ENCODE measurements around the gene PCSK2. TPM values are rescaled to one million over a fixed set of nuclear protein-coding genes. Genes with fewer than 3 reads are reported as not detected.

The PCSK2 gene
- polyA plus RNA-seq, 1 experiment, result not detected

DNA sequence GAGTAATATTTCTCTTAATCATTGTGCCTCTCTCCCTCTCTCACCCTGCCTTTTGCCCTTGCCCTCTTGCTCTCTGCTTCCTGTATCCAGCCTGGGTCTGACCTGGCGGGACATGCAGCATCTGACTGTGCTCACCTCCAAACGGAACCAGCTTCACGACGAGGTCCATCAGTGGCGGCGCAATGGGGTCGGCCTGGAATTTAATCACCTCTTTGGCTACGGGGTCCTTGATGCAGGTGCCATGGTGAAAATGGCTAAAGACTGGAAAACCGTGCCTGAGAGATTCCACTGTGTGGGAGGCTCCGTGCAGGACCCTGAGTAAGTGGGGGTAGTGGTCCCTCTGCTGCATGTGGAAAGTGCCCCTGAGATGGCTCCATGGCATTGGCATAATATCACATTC lies 238.4 kb downstream of the PCSK2 start:
- POLR2A ChIA-PET, result no interaction called here
- Histone ChIP-seq H3K27ac (ENCODE audit: low read depth, low read length) (no peak overlapping the region), H3K27me3 (ENCODE audit: control insufficient read depth, insufficient read depth, low read length) (peaks cover 7% of the 10 kb centered on the region), H3K9me3 (ENCODE audit: control insufficient read depth, insufficient read depth, low read length) (peaks cover 2% of the 10 kb centered on the region; the same call in 1 of the 2 replicates), H3K4me3 (ENCODE audit: low read depth, low read length) (no peak overlapping the region)
- CTCF ChIA-PET, result no interaction called here
- no peak for DNase-seq (ENCODE audit: low read depth, low spot score)
- TF ChIP-seq, protein P1, sequence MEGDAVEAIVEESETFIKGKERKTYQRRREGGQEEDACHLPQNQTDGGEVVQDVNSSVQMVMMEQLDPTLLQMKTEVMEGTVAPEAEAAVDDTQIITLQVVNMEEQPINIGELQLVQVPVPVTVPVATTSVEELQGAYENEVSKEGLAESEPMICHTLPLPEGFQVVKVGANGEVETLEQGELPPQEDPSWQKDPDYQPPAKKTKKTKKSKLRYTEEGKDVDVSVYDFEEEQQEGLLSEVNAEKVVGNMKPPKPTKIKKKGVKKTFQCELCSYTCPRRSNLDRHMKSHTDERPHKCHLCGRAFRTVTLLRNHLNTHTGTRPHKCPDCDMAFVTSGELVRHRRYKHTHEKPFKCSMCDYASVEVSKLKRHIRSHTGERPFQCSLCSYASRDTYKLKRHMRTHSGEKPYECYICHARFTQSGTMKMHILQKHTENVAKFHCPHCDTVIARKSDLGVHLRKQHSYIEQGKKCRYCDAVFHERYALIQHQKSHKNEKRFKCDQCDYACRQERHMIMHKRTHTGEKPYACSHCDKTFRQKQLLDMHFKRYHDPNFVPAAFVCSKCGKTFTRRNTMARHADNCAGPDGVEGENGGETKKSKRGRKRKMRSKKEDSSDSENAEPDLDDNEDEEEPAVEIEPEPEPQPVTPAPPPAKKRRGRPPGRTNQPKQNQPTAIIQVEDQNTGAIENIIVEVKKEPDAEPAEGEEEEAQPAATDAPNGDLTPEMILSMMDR (IDR thresholded peaks at IDR 0.05; ENCODE audit: low read depth, low read length), result no peak

DNA sequence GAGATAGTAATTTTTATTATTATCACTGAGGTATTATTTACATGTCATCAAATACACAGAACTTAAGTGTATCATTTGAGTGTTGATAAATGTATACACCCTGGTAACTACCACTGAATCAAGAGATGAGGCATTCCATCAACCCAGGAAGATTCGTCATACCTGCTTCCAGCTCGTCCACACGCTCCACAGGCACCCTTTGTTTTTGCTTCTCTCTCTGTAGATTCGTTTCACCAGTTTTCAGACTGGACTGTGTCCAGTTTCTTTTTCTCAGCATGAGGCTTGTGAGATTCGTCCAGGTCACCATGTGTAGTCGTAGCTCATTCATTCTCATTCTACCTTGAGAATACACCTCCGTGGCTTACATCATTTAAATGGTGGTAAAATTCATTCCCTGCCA lies 239.8 kb downstream of the PCSK2 start:
- no peak for DNase-seq (ENCODE audit: low read depth, low spot score)
- no peak overlapping the region for H3K4me3 ChIP-seq (ENCODE audit: low read depth, low read length)
- H3K27me3 ChIP-seq (ENCODE audit: control insufficient read depth, insufficient read depth, low read length), result peaks cover 11% of the 10 kb centered on the region
- TF ChIP-seq, protein P1 (IDR thresholded peaks at IDR 0.05; ENCODE audit: low read depth, low read length), result no peak
- ChIA-PET POLR2A (no interaction called here), CTCF (interaction anchor here (0.6 kb wide), 1 partner anchor 650 kb away, joined by 3 read pairs; no protein-coding TSS in a partner anchor)
- no peak overlapping the region for H3K27ac ChIP-seq (ENCODE audit: low read depth, low read length)
- H3K9me3 ChIP-seq (ENCODE audit: control insufficient read depth, insufficient read depth, low read length), result peaks cover 2% of the 10 kb centered on the region; the same call in 1 of the 2 replicates

DNA sequence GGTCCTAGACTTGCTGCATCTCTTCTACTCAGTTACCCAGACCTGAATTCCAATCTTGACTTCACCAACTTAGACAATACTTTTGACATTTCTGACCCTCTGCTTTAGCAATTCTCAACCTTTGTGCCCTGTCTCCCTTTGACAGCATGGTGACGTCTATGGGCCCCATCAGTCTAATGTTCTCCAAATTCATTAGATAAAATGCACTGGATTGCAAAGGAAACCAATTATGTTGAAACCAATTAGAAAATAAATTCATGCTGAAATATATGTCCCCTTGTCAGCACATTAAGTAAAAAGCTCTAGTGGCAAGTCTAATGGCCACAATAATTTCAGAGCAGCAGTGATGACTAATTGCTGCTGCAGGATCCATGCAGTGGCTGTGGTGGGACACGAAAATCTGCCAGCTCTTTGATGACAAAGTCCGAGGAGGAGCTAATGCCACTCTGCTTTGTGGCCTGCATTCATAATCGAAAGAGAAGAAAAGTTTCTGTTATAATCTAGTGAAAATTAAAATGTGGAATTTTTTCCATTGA lies 240.3 kb downstream of the PCSK2 start:
- TF ChIP-seq, protein P1 (IDR thresholded peaks at IDR 0.05; ENCODE audit: low read depth, low read length), result no peak
- ChIA-PET POLR2A (no interaction called here), CTCF (no interaction called here)
- Histone ChIP-seq H3K27me3 (ENCODE audit: control insufficient read depth, insufficient read depth, low read length) (peaks cover 9% of the 10 kb centered on the region), H3K4me3 (ENCODE audit: low read depth, low read length) (no peak overlapping the region), H3K27ac (ENCODE audit: low read depth, low read length) (no peak overlapping the region), H3K9me3 (ENCODE audit: control insufficient read depth, insufficient read depth, low read length) (peaks cover 2% of the 10 kb centered on the region; the same call in 1 of the 2 replicates)
- DNase-seq (ENCODE audit: low read depth, low spot score), result no peak

DNA sequence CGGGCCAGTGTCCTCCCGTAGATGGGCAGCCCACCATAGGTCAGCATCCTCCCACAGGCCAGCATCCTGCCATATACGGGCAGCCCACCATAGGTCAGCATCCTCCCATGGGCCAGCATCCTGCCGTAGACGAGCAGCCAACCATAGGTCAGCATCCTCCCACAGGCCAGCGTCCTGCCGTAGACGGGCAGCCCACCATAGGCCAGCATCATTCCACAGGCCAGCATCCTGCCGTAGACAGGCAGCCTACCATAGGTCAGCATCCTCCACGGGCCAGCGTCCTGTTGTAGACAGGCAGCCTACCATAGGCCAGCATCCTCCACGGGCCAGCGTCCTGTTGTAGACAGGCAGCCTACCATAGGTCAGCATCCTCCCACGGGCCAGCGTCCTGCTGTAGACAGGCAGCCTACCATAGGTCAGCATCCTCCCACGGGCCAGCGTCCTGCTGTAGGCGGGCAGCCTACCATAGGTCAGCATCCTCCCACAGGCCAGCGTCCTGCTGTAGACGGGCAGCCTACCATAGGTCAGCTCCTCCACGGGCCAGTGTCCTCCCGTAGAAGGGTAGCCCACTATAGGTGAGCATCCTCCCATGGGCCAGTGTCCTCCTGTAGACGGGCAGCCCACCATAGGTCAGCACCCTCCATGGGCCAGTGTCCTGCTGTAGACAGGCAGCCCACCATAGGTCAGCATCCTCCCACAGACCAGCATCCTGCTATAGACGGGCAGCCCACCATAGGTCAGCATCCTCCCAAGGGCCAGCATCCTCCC lies 241.4 kb downstream of the PCSK2 start:
- Histone ChIP-seq H3K4me3 (ENCODE audit: low read depth, low read length) (no peak overlapping the region), H3K27ac (ENCODE audit: low read depth, low read length) (no peak overlapping the region), H3K9me3 (ENCODE audit: control insufficient read depth, insufficient read depth, low read length) (peaks cover 2% of the 10 kb centered on the region; the same call in 1 of the 2 replicates), H3K27me3 (ENCODE audit: control insufficient read depth, insufficient read depth, low read length) (peaks cover 8% of the 10 kb centered on the region)
- TF ChIP-seq, protein P1 (IDR thresholded peaks at IDR 0.05; ENCODE audit: low read depth, low read length), result no peak
- CTCF ChIA-PET, result interaction anchor here (0.5 kb wide), 1 partner anchor 1048 kb away, joined by 4 read pairs; no protein-coding TSS in a partner anchor
- DNase-seq (ENCODE audit: low read depth, low spot score), result no peak
- POLR2A ChIA-PET, result interaction anchor here (0.5 kb wide), 1 partner anchor 16 kb away, joined by 3 read pairs; no protein-coding TSS in a partner anchor
